DMS79 (cell line): ENCODE data around the gene MRPL57.
"Not testable (repeated sequence)": the region's sequence is repeated elsewhere in the genome, so short reads cannot be mapped to it uniquely, and the experiment has no call there.

Experiments used
- DNase-seq: peaks from one replicate; lab custom pipeline; 2025; lab: John Stamatoyannopoulos, UW

Gene MRPL57

DNA sequence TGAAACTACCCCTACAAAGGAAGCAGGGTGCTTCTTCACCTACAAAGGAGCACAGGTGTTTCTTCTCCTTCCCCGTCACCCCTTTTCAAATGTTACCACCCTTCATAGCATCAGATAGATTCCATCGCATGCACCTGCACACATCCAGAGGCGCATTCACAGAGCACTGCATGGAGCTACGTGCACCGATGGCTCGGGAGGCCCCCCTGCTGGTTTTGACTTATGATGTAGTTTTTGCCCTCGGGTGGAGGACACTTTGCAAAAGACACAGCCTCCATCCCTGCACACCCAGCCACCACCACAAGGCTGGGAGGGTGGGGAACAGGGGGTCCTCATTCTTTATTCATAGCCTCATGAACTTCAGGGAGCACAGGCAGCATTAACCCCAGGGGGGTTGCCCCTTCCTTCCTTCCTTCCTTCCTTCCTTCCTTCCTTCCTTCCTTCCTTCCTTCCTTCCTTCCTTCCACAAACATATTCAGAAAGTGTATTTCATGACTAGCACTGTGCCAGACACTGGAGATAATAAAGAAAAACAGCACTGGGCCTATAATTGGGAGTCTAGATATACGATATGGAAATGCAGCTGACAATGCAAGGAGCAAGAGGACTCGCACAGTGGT lies 21.3 kb downstream of the MRPL57 start:
- DNase-seq: not testable (repeated sequence)

DNA sequence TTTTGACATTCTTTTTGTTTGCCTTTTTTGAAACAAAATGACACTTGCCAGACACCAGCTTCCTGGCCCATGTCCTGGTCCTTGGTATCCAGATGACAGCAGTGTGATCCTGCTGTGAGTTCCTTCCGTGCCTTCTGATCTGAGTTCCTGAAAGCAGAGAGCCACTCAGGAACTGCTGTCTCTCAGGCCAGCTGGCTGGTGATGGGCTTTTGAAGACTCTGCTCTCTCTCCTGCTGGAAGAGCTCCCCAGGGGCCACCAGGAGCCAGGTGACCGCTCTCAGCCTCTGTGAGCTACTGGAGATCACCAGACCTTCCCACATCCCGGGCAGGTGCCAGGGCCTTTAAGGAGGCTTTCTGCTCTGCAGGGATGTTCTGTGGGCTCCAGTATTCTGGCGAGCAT lies 21.9 kb downstream of the MRPL57 start:
- DNase-seq: peak; percentile 45

DNA sequence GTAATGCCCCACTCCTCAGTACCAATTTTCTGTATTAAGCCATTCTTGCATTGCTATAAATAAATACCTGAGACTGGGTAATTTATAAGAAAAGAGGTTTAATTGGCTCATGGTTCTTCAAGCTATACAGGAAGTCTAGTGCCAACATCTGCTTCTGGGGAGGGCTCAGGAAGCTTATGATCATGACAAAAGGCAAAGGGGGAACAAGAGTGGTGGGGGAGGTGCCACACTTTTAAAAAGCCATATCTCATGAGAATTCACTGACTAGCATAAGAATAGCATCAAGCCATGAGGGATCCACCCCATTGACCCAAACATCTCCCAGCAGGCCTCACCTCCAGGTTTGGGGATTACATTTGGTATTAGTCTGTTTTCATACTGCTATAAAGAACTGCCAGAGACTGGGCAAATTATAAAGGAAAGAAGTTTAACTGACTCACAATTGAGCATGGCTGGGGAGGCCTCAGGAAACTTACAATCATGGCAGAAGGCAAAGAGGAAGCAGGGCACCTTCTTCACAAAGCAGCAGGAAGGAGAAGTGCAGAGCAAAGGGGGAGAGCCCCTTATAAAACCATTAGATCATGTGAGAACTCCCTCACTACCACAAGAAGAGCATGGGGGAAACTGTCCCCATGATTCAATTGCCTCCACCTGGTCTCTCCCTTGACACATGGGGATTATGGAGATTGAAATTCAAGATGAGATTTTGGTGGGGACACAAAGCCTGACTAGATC lies 25.2 kb downstream of the MRPL57 start:
- DNase-seq: not testable (repeated sequence)

DNA sequence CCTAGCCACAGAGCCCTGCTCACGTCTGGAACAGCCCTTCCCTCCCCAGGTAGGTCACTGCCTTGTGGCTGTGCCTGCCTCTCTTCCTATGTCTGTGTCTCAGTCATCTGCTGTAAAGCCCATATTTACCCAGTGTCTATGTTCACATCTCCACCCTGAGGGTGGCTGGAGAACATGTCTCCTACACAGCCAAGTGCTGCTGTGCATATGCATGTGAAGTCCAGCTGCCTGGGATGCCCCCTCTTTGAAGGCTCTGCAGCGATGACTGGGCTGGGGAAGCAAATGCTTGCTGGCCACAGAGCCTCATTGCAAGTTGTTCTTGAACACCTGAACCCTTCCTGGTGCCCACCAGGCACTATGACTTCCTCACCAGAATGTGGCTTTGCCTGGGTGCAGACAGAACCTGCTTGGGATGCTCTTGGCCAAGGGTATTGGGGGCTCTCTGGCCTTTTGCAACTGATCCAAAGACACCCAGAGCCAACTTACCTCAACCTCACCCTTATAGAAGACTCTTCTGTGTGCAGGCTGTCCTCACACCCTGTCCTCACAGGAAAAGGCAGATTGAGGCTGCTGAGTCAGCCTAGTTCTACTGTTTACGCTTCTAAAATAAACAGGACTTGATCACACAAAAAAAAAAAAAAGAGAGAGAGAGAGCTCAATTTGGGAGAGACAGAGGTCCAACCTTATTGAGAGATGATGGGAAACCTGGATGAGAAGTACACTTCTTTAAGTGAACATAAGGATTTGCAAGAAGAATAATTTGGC lies 26.5 kb downstream of the MRPL57 start:
- no peak for DNase-seq

DNA sequence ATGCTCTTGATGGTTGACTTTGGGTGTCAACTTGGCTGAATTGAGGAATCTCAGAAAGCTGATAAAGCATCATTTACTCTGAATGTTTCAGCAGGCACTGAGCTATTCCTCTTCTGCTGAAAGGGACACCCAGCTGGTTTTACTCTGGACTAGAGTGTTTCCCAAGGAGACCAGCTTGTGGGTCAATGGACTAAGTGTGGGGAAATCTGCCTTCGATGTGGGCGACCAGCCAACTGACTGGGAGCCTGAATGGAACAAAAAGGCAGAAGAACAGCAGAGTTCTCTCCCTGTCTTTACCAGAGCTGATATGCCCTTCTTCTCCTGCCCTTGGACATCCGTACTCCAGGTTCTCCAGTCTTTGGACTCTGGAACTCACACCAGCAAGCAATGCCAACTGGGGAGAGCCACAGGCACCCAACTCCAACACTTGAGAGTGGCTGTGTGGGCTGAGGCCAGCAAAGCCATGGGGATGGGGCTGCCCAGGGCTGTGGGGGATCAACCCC lies 32.2 kb downstream of the MRPL57 start:
- DNase-seq: no peak

DNA sequence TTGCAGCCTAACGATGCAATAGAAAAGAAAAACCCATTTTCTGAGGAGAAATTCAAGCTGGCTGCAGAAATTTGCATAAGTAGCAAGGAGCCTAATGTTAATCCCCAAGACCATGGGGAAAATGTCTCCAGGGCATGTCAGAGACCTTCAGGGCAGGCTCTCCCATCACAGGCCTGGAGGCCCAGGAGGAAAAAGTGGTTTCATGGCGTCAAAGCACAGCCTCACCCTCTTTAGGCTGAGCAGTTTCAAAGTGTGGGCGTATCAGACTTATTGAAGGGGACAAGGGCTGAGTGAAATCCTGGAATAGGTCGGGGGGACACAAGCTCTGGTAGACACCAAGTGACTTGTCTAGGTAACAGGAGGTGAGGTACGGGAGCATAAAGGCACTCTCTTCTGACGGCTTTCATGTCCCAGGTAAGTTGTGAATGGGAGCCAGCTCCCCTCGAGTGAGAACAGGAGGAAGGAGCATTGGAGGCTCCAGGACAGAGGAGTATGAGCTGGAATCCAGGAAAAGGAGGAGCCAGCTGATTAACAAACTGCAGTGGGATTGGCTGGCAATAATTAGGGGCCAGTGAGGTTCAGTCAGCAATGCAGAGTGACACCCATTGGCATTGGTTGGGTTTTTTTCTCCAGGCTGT lies 35.8 kb downstream of the MRPL57 start:
- DNase-seq: no peak

DNA sequence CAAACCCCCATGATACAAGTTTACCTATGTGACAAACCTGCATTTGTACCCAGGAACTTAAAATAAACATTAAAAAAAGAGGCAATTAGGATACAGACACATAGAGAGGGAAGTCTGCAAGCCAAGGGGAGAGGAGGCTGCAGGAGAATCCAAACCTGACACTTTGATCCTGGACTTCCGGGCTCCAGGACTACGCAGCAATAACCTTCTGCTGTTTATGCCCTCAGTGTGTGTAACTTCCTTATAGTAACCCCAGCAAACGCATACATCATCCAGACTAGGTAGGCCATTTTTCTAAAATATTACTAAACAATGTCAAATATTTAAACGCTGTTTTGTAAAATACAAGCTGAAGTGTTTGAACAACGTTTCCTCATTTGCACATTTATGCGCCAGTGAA lies 39.0 kb downstream of the MRPL57 start:
- not testable (repeated sequence) for DNase-seq

DNA sequence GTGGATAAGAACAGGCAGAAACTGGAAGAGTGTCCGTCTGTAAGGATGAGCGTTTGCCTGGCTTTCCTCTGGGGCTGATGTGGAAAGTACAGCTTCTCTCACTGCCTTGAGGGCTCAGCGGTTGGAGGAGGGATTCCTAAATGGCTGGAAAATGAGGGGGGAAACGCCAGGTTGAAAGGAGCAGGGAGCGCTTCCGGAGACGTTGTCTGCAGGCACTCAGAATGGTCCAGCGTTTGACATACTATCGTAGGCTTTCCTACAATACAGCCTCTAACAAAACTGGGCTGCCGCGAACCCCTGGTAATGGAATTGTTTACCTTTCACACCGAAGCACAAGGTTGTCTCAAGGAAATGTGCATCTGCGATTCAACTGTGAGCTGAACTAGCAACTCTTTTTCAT lies 39.9 kb downstream of the MRPL57 start:
- DNase-seq: no peak

DNA sequence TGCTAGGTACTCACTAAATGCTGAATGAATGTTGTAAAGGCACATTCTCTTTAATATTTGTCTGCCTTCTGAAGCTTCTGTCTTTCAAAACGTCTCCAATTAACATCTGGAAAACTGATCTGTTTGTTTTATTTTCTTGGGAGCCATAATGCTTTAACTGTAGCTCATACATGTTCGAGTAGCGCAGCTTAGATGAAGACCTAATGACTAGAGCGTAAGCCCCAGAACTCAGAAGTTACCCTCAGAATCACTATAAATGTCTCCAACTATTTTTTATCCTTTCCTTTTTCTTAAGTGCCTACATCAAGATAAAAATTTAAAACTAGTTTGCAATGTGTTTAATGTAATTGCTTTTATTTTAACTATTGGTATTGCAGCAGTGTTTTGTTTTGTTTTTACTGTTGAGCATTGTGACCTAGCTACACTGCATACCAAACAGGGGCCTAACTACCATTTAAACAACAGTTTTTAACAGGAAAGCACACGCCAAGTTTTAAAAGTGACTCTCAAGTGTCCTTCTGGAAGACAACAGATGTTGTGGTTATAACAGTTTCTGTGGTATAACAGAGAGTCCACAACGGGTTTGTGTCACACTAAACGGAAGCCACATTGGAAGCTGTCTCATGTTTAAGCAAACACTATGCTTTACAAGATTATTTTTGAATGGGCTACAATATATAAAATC lies 42.0 kb downstream of the MRPL57 start:
- DNase-seq: no peak

DNA sequence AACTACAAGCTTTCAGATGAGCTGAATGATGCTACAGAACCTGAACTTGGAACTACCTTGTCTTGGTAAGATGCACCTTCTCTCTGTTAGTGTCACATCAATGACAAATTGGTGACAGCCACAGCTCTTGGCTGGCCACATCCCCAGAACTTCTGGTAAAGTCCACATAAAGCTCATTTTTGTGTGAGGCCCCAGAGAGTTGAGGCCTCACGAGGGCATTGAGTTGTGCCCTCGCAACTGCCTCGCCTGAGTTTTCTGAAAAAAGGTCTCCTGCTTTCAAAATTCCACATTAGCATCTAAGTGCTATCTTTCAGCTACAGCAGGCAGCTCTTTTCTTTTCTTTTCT lies 42.6 kb downstream of the MRPL57 start:
- no peak for DNase-seq

DNA sequence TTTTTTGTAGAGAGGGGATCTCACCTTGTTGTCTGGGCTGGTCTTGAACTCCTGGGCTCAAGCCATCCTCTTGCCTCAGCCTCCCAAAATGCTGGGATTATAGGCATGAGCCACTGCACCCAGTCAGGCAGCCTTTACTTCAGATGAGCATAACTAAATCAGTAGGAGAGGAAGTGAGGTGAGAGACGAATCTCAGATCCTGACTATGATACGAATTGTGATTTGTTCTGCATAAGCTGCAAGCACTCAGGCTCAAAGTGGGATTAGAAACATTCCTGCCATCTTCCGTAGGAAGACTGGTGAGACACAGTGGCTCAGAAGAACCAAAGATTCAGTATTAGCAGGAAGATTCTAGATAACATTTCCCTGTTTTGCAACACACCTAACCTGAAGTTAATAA lies 43.3 kb downstream of the MRPL57 start:
- DNase-seq: not testable (repeated sequence)

DNA sequence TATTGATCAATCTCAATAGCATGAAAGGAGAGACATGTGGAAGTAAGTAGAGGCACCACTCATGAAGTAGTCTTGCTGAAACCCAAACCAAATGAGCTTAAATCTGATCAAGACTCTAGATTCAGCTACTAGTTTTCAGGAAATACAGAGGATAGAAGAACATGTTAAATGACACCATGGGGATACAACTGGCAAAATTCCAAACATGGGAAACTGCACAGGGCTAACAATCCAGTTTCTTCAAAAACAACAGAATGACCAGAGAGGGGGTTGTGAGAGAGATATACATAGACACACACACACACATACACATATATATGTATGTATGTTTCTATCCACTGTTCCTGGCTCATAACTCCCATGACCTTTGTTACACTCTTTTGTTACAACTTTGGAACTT lies 44.8 kb downstream of the MRPL57 start:
- no peak for DNase-seq

DNA sequence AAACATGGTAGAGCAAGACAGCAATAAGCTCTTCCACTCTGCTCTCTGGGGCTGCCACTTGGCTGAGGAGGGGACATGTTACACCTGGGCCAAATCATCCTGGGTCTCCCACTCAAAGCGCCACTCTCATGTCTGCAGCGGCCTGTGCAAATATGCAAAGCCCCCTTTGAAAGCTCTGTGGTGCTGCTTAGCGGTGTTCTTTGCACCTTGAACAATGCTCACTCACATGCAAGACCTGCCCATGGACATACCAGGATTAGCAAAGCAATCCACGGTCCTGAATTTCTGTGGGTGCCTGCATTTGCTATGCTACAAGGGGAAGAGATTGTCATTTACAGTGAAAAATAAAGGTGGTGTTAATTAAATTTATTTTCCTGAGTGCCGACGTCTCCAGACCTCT lies 48.6 kb downstream of the MRPL57 start:
- DNase-seq: peak; percentile 53

DNA sequence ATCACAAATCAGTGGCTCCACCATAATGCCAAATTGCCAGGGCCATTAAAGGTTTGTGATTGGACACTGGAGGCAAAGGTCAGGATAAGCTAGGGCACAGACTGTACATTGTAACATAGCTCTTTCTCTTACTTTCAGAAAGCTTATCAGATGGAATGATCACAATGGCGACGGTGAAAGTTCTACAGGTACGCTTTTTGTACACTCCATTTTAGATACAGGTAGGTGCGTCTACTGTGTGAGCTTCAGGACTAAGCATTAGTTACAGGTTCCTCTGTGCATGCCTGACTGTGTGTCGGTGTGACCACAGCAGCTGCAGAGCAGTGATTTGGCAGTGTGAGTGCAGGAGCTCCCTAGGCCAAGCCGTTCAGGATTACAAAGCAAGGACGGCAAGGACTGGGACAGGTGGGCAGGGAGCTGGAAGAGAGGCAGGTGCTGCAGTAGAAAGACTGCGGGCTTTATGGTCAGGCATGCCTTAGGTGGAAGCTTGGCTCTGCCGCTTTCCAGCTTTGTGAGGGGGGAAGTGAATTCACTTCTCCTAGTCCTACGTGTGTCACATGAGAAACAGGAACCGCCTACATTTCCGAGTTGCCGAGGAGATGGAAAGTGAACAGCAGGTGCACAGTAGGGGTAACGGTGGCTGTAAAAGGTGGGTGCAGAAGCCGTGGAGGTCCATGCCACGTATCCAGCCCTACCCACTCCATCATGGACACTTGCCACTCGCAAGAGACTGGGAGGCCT lies 49.6 kb downstream of the MRPL57 start:
- DNase-seq: no peak

DNA sequence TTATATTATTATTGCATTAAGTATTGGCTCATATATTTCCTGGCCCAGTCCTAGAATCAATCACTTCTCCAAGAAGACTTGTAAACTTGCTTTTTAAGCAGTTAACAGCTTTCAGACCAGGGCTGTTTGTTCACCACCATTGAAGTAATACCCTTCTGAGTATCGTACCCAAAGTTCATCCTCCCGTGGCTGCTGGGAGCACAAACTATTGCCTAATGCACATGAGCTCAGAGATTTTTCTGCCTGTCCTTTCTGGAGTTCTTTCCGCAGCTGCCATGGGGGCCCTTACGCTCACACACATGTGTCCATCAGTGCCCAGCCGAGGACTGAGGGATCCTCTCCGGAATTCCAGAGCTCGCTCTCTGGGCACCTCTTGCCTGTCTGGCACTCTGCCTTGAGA lies 51.5 kb downstream of the MRPL57 start:
- no peak for DNase-seq
